Kidney capillary endothelial cell (primary cell): Measurements from ENCODE around the gene AHRR.
"Not testable (repeated sequence)": the region's sequence is repeated elsewhere in the genome, so short reads cannot be mapped to it uniquely, and the experiment has no call there.

Experiments
- DNase-seq: peaks from one replicate; pipeline ENCODE4 v3.0.0-alpha.2; 2018; ENCODE audit warnings: low spot score

AHRR gene

GRCh38 chr5:378976-379742, 57.6 kb downstream of the AHRR start:
- DNase-seq: no peak

- DNase-seq: no peak
Measured at GRCh38 chr5:380701-381309, 59.3 kb downstream of the AHRR start.

GRCh38 chr5:383066-383465, 61.6 kb downstream of the AHRR start:
- DNase-seq: no peak

GRCh38 chr5:383621-384020, 62.1 kb downstream of the AHRR start:
- DNase-seq: no peak

- not testable (repeated sequence) for DNase-seq
Measured at GRCh38 chr5:384576-384975, 63.1 kb downstream of the AHRR start.

GRCh38 chr5:385321-385720, 63.8 kb downstream of the AHRR start:
- DNase-seq: no peak

GRCh38 chr5:386432-387341, 65.2 kb downstream of the AHRR start:
- DNase-seq: no peak

- no peak for DNase-seq
Measured at GRCh38 chr5:387491-388265, 66.2 kb downstream of the AHRR start.

GRCh38 chr5:388266-389196, 67.0 kb downstream of the AHRR start:
- no peak for DNase-seq

GRCh38 chr5:389197-389821, 67.8 kb downstream of the AHRR start:
- no peak for DNase-seq

GRCh38 chr5:389891-390622, 68.5 kb downstream of the AHRR start:
- DNase-seq: no peak

GRCh38 chr5:390623-391491, 69.3 kb downstream of the AHRR start:
- DNase-seq: no peak

GRCh38 chr5:392431-392988, 71.0 kb downstream of the AHRR start:
- DNase-seq: peak; percentile 63

GRCh38 chr5:393846-394275, 72.3 kb downstream of the AHRR start:
- DNase-seq: no peak

- DNase-seq: no peak
Measured at GRCh38 chr5:394671-395155, 73.2 kb downstream of the AHRR start.

GRCh38 chr5:395156-395920, 73.8 kb downstream of the AHRR start:
- peak; percentile 63 for DNase-seq

- DNase-seq: no peak
Measured at GRCh38 chr5:395921-396530, 74.5 kb downstream of the AHRR start.
